AML-193 (cell line): Measurements from ENCODE around the gene CRISPLD2.
"Not testable (repeated sequence)": the region's sequence is repeated elsewhere in the genome, so short reads cannot be mapped to it uniquely, and the experiment has no call there.

Source experiments
- DNase-seq, 2 experiments: peaks; one replicate each; lab custom pipeline; 2025; lab: John Stamatoyannopoulos, UW

The CRISPLD2 gene

GRCh38 chr16:84859681-84860080 lies 39.9 kb downstream of the CRISPLD2 start:
- no peak for DNase-seq

GRCh38 chr16:84860383-84860782 lies 40.6 kb downstream of the CRISPLD2 start:
- DNase-seq: no peak

- no peak for DNase-seq
Measured at GRCh38 chr16:84861671-84862070, 41.9 kb downstream of the CRISPLD2 start.

- no peak for DNase-seq
Measured at GRCh38 chr16:84862804-84863480, 43.2 kb downstream of the CRISPLD2 start.

DNA sequence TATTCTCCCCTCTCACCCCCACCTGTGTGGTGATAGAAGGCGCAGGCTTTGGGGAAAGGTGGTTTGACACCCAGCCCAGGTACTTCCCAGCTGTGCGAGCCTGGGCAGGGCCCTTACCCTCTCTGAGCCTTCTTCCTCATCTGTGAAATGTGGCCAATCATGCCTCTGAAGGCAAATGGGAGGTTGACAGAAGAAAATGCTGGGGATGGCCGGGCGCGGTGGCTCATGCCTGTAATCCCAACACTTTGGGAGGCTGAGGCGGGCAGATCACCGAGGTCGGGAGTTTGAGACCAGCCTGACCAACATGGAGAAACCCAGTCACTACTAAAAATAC lies 43.7 kb downstream of the CRISPLD2 start:
- no peak for DNase-seq

DNA sequence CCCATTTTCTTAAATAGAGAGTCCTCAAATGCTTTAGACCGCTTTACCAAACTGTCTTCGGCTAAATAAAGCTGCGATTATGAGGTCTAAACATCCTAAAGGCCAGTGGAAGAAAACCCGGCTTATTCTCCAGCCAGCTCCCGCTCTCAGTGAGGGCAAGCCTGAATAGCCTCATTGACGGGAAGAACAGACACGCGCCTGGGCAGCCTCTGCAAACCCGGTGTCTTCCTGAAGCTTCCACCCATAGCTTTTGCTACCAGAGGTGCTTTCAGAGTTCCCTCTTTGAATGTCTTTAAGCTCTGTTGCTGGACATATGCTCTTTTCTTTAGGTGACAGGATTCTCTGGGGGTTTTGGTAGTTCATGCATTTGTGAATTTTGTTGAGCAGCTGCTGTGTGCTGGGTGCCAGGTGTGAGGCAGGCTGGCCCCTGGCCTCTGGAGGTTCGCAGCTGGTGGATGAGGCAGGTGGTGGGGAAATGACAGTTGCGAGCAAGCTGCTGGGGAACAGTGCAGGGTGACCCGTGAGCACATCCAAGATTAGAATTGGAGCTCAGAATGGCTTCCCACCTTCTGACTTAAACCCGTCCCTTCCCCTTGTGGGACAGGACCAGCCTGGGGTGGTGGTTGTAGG lies 44.7 kb downstream of the CRISPLD2 start:
- DNase-seq: no peak

DNA sequence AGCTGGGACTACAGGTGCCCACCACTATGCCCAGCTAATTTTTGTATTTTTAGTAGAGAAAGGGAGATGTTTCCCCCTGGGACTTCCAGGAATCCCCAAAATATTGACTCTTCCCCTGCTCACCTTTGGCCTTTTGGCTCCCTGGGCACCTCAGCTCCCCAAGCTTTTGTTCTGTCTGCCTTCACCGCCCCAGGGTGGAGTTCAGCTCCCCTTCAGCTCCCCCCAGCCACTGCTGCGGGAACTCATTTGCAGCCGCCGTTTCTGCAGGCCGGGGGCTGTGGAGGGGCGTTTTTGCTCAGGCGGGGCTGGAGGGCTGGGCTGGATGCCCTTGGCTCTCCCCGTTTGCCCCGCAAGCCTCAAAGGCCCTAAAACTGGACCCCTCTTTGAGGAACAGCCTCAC lies 47.9 kb downstream of the CRISPLD2 start:
- no peak for DNase-seq

- DNase-seq: no peak
Measured at GRCh38 chr16:84868328-84868727, 48.5 kb downstream of the CRISPLD2 start.

GRCh38 chr16:84868829-84869472 lies 49.2 kb downstream of the CRISPLD2 start:
- no peak for DNase-seq

- no peak for DNase-seq
Measured at GRCh38 chr16:84869473-84869845, 49.7 kb downstream of the CRISPLD2 start.

DNA sequence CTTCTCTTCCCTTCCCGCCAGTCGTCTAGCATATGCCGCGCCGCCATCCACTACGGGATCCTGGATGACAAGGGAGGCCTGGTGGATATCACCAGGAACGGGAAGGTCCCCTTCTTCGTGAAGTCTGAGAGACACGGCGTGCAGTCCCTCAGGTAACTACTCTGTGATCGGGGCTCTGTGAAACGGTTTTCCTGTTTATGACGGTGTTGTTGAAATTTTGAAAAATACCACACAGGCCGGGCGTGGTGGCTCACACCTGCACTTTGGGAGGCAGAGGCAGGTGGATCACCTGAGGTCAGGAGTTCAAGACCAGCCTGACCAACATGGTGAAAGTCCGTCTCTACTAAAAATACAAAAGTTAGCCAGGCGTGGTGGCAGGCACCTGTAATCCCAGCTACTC lies 53.2 kb downstream of the CRISPLD2 start:
- not testable (repeated sequence) for DNase-seq

DNA sequence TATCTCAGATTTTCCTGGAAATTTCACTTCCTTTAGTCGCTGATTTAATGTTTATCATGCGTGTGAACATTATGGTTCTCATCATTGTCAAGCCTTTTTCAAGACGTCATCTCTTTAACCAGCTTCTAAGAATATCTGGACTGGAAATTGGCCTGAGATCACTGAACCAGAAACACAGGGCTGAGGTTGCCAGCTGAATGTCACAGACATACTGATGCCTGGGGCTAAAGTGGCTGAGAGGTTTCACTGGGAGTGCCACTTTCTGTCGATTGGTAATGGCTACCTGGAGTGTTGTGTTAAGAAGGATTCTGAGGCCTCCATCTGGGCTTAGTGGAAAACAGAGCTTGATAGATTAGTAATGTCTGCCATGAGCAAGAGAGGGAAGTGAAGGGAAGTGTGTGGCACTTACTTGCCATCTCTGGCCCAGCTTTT lies 54.2 kb downstream of the CRISPLD2 start:
- no peak for DNase-seq

DNA sequence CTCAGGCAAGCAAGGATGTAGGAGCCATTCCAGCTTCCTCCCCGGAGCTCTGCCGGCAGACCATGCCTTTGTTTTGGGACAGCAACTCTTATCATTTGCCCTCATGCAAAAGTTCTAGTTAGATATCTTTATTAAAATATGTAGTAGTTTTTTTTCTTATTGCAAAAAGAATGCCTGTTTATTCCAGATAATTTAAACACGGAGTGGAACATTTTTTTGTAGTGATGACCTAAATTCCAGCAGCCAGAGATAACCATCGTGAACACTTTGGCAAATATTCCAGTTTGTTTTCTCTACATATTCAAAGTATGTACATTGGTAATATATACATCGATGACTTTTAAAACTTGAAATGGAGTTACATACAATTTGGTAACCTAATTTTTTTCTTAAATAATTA lies 54.8 kb downstream of the CRISPLD2 start:
- DNase-seq: no peak

GRCh38 chr16:84874983-84875382 lies 55.2 kb downstream of the CRISPLD2 start:
- DNase-seq: no peak

- DNase-seq: no peak
Measured at GRCh38 chr16:84875846-84876245, 56.1 kb downstream of the CRISPLD2 start.

- DNase-seq: no peak
Measured at GRCh38 chr16:84876873-84877606, 57.3 kb downstream of the CRISPLD2 start.

DNA sequence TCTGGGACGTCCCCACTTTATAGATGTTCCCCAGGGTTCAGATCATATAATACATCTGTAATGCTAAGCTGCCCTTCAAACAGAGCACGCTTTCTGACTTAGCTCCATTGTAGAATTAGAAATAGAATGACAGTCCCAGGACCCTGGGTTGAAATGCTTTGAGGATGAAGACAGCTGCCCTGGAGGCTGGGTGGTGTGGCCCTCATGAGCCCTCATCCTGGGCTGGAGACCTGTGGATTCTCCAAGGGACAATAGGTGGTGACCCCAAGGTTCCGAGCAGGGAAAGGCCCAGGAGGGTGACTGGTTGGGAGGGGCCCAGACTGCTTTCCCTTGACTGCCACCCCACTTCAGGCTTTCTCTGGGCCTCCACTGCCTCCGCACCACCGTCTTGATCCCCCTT lies 59.0 kb downstream of the CRISPLD2 start:
- DNase-seq: no peak

DNA sequence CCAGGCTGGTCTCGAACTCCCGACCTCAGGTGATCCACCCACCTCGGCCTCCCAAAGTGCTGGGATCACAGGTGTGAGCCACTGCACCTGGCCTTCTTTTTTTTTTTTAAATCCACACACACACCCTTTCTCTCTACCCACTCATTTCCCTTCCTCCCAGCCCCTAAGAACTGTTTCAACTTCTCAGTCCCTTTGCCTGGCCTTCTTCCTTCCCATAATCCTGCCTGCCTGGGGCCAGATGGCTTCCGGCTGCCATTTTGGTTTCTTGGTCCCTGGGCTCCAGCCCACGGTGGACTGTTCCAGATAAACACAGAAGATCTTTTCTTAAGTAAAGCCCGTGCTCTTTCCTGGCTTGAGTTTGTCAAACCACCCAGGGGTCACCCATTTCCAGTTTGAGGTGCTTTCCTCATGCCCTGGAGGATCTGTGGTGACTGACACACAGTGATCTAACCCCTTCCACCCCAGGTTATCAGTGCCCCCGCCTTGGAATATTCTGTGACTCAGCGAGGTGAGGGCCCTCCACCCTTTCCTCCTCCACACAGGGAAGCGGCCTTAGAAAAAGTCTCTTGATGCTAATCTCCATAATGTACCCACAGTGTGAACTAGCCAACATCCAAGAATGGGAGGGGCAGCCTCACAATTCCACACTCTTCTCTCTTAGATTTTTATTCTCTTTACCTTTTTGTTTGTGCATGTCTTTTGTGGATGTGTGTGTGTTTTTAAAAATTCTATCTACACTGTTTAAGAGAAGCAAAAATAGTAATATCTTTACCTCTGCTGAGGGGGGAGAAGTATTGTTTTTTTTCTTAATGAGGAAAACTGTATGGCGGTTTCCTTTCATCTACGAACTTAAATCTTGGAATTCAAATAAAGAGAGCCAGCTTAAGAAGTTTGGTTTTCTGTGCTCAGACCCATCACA lies 60.0 kb downstream of the CRISPLD2 start:
- no peak for DNase-seq

GRCh38 chr16:84881702-84882521 lies 62.1 kb downstream of the CRISPLD2 start:
- DNase-seq: no peak

DNA sequence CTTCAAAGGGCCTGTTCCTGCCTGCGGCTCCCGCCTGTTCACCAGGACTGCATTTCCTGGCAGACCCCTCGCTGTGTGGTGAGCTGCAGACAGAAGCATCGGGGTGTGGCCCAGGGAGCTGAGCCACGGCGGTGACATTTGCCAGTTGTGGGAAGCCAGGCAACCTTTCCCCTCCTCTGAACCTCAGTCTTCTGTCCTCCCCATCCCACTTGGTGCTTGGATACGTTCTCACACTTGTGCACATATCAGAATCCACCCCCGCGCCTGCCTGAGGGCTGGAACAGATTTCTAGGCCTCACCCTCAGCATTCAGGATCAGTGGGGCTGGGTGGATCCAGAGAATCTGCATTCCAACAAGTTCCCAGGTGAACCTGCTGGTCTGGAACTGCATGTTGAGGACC lies 63.5 kb downstream of the CRISPLD2 start:
- DNase-seq: no peak

DNA sequence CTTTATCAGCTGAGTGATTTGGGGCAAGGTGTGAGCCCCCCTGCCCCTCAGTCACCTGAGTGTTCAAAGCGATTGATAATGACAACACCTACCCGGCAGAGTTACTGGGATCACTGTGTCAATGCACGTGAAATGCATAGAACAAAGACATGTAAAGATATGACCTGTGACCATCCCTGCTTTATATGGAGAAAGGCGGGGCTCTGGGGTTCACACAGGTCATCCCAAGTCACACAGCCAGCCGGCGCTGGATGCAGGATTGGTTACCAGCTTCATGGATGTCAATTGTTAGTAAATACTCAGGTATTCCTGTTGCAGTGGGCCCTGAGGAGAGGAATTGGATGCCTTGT lies 64.4 kb downstream of the CRISPLD2 start:
- DNase-seq: no peak
